Panc1 (cell line): ENCODE results near the gene COX7A1. TPM values are rescaled to one million over a fixed set of nuclear protein-coding genes. Genes with fewer than 3 reads are reported as not detected.
A peak's percentile ranks its signal among the peaks of the same experiment; 100 is the strongest.

Experiments
- ATAC-seq: fragments of 200-7000 bp; cut with Tn5 transposase; 2 replicates; pipeline ENCODE4 v1.9.1; 2020; ENCODE audit warnings: mild to moderate bottlenecking, moderate library complexity
- BruUV-seq: library from RNA; stranded (reverse); fragments of 400-500 nt; replicated peaks from 2 replicates; lab custom pipeline; 2021; lab: Mats Ljungman, UMichigan
- CTCF ChIA-PET: fragments of 300-600 bp; sonication (Branson Sonifier 250); formaldehyde crosslinking; loops from one replicate; lab custom pipeline; 2022; ENCODE audit warnings: antibody characterized with exemption; lab: Charles Lee
- POLR2A ChIA-PET: fragments of 300-600 bp; sonication (Branson Sonifier 250); formaldehyde crosslinking; loops from one replicate; lab custom pipeline; 2022; ENCODE audit warnings: antibody characterized with exemption; lab: Charles Lee
- DNase-seq: peaks from one replicate; pipeline ENCODE4 v3.0.0-alpha.2; 2010; ENCODE audit warnings: low read depth, low spot score
- H3K27ac ChIP-seq: 2 replicates; pipeline ENCODE4 v1.5.1; 2011; ENCODE audit warnings: mild to moderate bottlenecking, low read length, inconsistent platforms
- H3K27me3 ChIP-seq: fragments of 200-500 bp; sonication (Bioruptor generic); 2 replicates; pipeline ENCODE4 v1.6.0; 2014; ENCODE audit warnings: low read length, inconsistent platforms; ENCODE audit not compliant: control insufficient read depth, insufficient read depth
- H3K36me3 ChIP-seq: fragments of 200-500 bp; sonication (Bioruptor generic); 2 replicates; pipeline ENCODE4 v1.5.1; 2014; ENCODE audit warnings: inconsistent platforms, mild to moderate bottlenecking, low read length, moderate library complexity; ENCODE audit not compliant: control insufficient read depth, insufficient read depth
- H3K4me1 ChIP-seq: 2 replicates; pipeline ENCODE4 v1.5.1; 2011; ENCODE audit warnings: inconsistent platforms, mild to moderate bottlenecking, low read length, moderate library complexity; ENCODE audit not compliant: control insufficient read depth, insufficient read depth
- H3K4me3 ChIP-seq, 2 experiments: 2 replicates each; pipeline ENCODE4 v1.5.1; 2011 to 2012; ENCODE audit warnings: low read depth in 2 of 2, low read length in 2 of 2, mild to moderate bottlenecking in 2 of 2, inconsistent platforms in 1 of 2, moderate library complexity in 1 of 2
- H3K9me3 ChIP-seq: fragments of 200-500 bp; sonication (Bioruptor generic); 2 replicates; pipeline ENCODE4 v1.5.1; 2014; ENCODE audit warnings: low read depth, mild to moderate bottlenecking, inconsistent platforms, low read length, moderate library complexity; ENCODE audit not compliant: control insufficient read depth, insufficient read depth
- POLR2AphosphoS5 ChIP-seq: IDR thresholded peaks from 2 replicates; pipeline ENCODE4 v1.6.1; 2012; ENCODE audit warnings: mild to moderate bottlenecking, low read depth, low read length, moderate library complexity
- REST ChIP-seq, 2 experiments: IDR thresholded peaks; 2 replicates each; pipeline ENCODE4 v1.6.1; 2011 to 2012; ENCODE audit warnings: low read depth in 2 of 2, control low read depth in 1 of 2, low read length in 1 of 2, mild to moderate bottlenecking in 1 of 2, moderate library complexity in 1 of 2; ENCODE audit not compliant: insufficient read depth in 1 of 2
- SIN3A ChIP-seq: IDR thresholded peaks from 2 replicates; pipeline ENCODE4 v1.6.1; 2012; ENCODE audit warnings: low read depth, mild to moderate bottlenecking, low read length, moderate library complexity, borderline replicate concordance; ENCODE audit not compliant: insufficient read depth
- TCF7L2 ChIP-seq: IDR thresholded peaks from 2 replicates; pipeline ENCODE4 v1.6.1; 2011; ENCODE audit warnings: mild to moderate bottlenecking, low read depth, low read length, inconsistent platforms
- in situ Hi-C: cut with HindIII; loops from 2 replicates; pipeline ENCODE4 v1.10.0; 2016; ENCODE audit warnings: low sequenced_read_pairs, low pct_unique_long_range_greater_than_20kb
- intact Hi-C: fragments of 100-400 bp; cut with micrococcal nuclease; formaldehyde crosslinking; loops from one replicate; pipeline ENCODE4 v1.10.0; 2022; ENCODE audit not compliant: unreplicated experiment
- total RNA-seq: library from RNA; stranded (reverse); gene quantifications from one replicate; pipeline ENCODE4 v1.2.1, GENCODE V29; 2021; ENCODE audit not compliant: unreplicated experiment
- TF ChIP-seq, protein P1 (sequence below): fragments of 450-650 bp; IDR thresholded peaks from 2 replicates; pipeline ENCODE4 v1.5.1; 2017; ENCODE audit warnings: mild to moderate bottlenecking

The COX7A1 gene
- total RNA-seq, 1 experiment from 2014 or later, result 0.33 TPM

DNA sequence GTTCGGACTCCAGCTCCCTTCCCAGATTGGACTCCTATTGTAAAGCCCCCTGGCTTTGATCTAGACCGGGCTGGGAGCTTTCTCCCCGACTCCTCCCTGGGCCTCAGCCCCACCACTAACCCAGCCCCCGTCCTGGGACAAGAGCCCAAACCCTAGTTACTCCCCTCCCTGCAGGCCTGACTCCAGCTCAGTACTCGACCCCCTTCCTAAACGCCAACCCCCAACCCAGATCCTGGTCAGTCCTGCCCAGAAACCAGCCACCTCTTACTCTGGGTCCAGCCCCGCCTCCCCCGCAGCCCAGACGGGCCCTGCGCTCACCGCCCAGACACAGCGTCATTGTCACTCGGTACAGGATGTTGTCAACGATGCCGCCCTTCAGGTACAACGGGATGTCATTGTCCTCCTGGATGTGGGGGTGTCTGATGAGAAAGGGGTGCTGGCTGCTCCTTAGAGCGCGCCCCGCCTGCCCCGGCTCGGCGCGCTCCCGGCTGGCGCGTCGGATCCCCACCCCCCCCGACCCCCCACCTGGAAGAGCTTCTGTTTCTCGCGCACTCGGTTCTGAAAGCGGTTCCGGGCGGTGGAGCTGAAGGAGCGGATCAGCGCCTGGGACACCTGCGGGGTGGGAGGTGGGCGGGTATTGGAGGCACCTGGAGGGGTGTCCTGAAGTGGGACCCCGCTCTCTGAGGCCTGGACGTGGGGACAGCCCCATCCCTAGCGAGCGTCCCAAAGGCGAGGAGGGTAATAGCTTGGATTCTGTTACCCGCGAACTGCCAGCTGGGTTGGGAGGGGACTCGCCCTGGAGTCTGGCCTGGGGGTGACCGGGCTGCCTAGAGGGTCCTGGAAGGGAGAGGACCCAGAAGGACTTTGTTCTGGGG, 866 bp downstream of the COX7A1 start:
- BruUV-seq, result no TSS peak
- Histone ChIP-seq H3K27me3 (no peaks in the 10 kb centered on the region), H3K9me3 (no peaks in the 10 kb centered on the region), H3K27ac (no peak overlapping the region), H3K36me3 (no peaks in the 10 kb centered on the region), H3K4me3 (no peak overlapping the region), H3K4me1 (no peaks in the 10 kb centered on the region)
- CTCF ChIA-PET, result no interaction called here
- DNase-seq, result no peak
- peak; percentile 44 for ATAC-seq
- TF ChIP-seq REST (IDR thresholded peaks at IDR 0.05; ENCODE audit: insufficient read depth in 1 of 2, low read depth in 2 of 2, low read length in 1 of 2) (no peak), TCF7L2 (no peak), SIN3A (no peak), POLR2AphosphoS5 (no peak)
- TF ChIP-seq, protein P1, sequence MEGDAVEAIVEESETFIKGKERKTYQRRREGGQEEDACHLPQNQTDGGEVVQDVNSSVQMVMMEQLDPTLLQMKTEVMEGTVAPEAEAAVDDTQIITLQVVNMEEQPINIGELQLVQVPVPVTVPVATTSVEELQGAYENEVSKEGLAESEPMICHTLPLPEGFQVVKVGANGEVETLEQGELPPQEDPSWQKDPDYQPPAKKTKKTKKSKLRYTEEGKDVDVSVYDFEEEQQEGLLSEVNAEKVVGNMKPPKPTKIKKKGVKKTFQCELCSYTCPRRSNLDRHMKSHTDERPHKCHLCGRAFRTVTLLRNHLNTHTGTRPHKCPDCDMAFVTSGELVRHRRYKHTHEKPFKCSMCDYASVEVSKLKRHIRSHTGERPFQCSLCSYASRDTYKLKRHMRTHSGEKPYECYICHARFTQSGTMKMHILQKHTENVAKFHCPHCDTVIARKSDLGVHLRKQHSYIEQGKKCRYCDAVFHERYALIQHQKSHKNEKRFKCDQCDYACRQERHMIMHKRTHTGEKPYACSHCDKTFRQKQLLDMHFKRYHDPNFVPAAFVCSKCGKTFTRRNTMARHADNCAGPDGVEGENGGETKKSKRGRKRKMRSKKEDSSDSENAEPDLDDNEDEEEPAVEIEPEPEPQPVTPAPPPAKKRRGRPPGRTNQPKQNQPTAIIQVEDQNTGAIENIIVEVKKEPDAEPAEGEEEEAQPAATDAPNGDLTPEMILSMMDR, result no peak
- intact Hi-C loops (no loop called here), in situ Hi-C loops (no loop called here)
- POLR2A ChIA-PET, result interaction anchor here (0.6 kb wide), 1 partner anchor 21 kb away, joined by 3 read pairs; no protein-coding TSS in a partner anchor

GRCh38 chr19:36150586-36150985, 1.7 kb downstream of the COX7A1 start:
- POLR2A ChIA-PET, result no interaction called here
- Histone ChIP-seq H3K27me3 (no peaks in the 10 kb centered on the region), H3K27ac (no peak overlapping the region), H3K4me3 (no peak overlapping the region), H3K4me1 (no peaks in the 10 kb centered on the region), H3K9me3 (no peaks in the 10 kb centered on the region), H3K36me3 (peaks cover 6% of the 10 kb centered on the region; the same call in 1 of the 2 replicates)
- in situ Hi-C loops, result no loop called here
- ATAC-seq (no peak), DNase-seq (no peak)
- intact Hi-C loops, result no loop called here
- TF ChIP-seq, protein P1, result no peak
- no TSS peak for BruUV-seq
- CTCF ChIA-PET, result no interaction called here
